HG03521 (cell line): ENCODE results near the gene ATG10.
"Not testable (repeated sequence)": the region's sequence is repeated elsewhere in the genome, so short reads cannot be mapped to it uniquely, and the experiment has no call there.

Experiments used
- ATAC-seq: cut with Tn5 transposase; IDR thresholded peaks from one replicate; pipeline ENCODE4 v1.9.1; 2021; ENCODE audit warnings: mild to moderate bottlenecking, moderate library complexity; ENCODE audit not compliant: unreplicated experiment

The ATG10 gene

GRCh38 chr5:82045554-82046275 lies 73.9 kb downstream of the ATG10 start:
- ATAC-seq, result no peak

DNA sequence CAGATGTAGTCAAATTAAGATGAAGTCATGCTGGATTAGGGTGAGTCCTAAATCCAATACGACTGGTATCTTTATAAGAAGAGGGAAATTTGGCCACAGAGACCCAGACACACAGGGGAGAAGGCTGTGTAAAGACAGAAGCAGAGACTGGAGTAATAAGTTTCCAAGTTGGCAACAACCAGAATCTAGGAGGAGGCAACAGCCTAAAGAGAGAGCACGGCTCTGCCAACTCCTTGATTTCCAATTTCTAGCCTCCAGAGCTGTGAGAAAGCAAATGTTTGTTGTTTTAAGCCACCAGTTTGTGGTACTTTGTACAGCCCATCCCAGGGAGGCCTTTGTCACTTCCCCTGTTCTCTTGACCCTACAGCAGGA lies 74.4 kb downstream of the ATG10 start:
- no peak for ATAC-seq

DNA sequence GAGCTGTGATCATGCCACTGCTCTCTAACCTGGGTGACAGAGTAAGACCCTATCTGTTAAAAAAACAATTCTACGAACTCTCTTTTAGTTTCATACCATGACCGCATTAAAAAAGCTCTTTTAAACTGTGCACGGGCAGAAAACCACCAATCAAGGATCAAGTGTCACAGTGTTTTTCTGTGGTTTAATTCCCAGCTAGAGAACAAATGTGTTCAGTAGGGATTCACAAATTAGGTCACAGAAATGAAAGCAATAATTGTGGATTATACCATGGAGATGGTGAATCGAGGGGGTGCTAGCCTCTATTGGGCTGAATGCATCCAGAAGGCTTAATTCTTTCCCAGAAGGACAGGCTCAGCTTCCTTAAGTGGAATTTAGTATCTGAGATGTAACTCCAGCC lies 79.1 kb downstream of the ATG10 start:
- ATAC-seq, result no peak

DNA sequence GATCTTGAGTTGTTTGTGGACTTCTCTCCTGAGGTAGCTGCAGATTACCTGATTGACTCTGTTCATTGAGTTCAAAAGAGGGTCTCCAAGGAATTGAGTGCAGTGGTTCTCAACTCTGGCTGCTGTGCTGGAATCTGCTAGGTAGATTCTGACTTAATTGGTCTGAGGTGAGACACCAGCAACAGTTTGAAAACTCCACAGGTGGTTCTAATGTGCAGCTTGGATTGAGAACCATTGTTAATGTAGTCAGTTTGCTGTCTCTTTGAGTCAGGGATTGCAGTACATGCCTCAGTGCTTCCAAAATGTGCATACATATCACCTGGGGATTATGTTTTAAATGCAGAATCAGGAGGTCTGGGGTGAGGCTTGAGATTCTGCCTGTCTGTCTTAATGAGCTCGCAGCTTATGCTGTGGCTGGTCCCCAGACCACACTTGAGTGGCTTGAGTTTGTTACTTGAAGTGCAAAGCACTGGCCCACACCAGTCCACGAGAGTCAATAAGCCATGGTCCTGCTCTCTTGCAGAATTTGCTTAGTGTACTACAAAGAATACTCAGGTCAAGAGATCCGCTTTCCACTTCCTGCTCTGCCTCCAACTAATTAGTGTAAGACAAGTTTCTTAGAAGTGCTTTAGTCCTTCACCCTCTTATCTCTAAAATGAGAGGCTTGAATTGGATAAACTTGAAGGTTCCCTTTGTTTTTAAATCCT lies 82.3 kb downstream of the ATG10 start:
- no peak for ATAC-seq

DNA sequence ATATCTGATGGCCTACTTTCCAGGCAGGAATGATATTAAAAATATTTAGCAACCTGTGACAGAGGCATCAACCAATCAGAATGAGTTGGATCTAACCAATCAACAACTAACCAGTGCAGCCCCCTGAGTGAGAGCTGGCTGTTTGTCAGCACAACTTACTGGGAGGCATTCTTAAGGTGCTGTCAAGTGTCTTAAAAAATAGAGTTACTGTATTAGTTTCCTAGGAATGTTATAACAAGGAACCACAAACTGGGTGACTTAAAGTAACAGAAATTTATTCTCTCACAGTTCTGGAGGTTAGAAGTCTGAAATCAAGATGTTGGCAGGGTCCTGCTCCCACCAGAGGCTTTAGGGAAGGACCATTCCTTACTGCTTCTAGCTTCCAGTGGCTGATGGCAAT lies 85.2 kb downstream of the ATG10 start:
- ATAC-seq, result no peak

DNA sequence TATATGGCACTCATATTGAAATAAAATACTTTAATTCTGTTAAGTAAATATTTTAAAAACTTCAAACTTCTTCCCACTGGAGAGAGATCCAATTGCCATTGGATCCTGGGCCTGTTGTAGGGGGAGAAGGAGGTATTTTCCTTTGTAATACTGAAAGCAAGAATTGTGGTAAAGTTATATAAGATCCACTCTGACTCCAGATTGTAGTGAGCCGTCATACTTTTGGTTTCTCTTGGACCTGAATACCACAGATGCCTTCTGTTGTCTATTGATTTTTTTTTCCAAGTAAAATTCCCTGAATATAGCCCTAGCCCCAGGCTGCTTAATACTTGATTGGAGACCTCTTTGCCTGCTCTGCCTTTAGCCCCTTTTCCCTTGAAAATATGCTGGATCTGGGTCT lies 86.9 kb downstream of the ATG10 start:
- peak; percentile 64 for ATAC-seq

DNA sequence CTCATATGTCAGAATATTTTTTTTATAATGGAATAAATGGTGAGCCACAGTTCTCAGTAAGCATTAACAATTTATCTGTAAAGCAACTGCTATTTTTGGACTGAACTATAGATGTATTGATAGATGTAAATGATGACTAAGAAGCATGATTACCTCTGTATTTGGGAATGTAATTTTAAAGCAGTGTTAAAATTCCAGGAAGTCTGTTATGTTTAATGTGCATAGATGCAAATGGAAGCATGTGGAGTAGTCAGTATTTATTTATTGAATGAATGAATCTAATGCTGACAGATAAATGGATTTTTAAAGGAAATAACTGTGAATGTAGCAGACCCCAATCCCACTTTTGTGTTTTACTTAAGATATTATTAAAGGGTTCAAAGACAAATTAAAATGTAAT lies 95.0 kb downstream of the ATG10 start:
- no peak for ATAC-seq

- not testable (repeated sequence) for ATAC-seq
Measured at GRCh38 chr5:82068042-82068441, 96.2 kb downstream of the ATG10 start.

DNA sequence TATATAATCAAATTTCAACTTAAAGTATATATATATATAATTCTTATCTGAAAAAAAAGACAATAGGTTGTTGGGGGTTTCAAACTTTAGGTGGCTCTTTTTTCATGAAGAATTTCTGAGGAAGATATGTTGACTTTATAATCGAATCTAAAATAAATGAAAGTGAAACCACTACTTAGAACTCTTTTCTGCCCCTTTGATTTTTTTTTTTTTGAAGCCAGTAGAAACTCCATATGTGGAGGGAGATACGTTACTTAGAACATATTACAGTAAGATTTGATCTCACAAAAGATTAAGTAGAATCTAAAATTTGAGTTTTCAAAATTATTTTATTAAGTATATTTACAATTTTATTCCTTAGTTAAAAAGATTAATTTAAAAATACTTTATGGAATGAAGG lies 96.9 kb downstream of the ATG10 start:
- ATAC-seq, result no peak

DNA sequence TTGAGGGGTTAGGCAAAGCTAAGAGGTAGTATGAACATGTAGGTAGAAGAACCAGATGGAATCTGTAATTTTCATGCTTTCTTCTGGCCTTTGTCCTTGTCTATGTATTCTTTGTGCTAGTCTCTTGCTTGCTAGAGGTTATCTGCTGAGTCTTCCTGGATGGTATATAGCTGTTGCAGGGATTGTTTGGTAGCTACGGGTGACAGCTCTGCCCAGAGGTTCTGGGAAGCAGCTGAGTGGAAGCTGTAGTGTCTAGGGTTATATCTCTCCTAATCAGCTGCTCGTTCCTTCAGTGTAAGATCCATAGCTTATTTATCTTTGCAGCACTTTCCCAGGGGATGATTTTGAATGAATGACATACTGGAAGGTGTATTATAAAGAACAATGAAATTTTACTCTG lies 100.3 kb downstream of the ATG10 start:
- ATAC-seq, result no peak

- no peak for ATAC-seq
Measured at GRCh38 chr5:82073179-82073578, 101.4 kb downstream of the ATG10 start.

DNA sequence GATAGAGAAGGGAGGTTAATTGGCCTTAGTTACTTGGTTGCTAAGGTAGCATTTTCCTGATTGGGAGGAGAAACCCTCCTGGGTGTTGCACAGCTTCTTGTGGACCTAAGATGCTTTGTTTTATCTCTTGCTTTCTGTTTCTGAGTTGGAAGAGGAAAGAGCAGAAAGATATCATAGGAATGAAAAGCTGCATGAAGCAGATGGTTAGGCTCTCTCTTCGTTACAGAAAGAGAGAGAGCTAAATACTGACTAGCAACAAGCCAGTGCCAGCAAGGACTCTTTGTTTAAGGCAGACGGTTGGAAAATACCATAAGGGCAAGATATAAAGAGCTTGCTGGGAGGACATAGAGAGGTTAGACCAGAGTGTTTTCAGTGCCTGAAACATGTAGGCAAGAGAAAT lies 103.1 kb downstream of the ATG10 start:
- no peak for ATAC-seq

DNA sequence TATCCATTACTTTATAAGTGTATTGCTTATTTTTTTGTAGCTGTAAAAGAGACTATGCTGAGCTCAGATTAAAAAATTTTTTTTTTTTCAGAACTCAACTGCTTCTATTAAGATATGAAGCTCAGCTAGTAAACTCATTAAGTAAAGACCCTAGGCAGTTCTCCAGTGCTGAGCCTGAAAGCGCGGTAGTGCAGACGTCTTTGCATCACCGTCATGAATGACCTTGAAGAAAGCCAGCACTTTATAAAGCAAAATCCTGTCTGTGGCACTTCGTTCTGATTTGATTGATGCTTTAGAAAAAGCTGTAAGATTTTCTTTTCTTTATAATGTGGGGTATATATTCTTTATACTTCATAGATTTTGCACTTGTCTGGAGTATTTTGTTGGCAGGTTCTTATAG lies 105.7 kb downstream of the ATG10 start:
- ATAC-seq, result no peak

- no peak for ATAC-seq
Measured at GRCh38 chr5:82091617-82092016, 119.8 kb downstream of the ATG10 start.

GRCh38 chr5:82095536-82095935 lies 123.7 kb downstream of the ATG10 start:
- no peak for ATAC-seq

- ATAC-seq, result no peak
Measured at GRCh38 chr5:82096249-82096648, 124.4 kb downstream of the ATG10 start.

DNA sequence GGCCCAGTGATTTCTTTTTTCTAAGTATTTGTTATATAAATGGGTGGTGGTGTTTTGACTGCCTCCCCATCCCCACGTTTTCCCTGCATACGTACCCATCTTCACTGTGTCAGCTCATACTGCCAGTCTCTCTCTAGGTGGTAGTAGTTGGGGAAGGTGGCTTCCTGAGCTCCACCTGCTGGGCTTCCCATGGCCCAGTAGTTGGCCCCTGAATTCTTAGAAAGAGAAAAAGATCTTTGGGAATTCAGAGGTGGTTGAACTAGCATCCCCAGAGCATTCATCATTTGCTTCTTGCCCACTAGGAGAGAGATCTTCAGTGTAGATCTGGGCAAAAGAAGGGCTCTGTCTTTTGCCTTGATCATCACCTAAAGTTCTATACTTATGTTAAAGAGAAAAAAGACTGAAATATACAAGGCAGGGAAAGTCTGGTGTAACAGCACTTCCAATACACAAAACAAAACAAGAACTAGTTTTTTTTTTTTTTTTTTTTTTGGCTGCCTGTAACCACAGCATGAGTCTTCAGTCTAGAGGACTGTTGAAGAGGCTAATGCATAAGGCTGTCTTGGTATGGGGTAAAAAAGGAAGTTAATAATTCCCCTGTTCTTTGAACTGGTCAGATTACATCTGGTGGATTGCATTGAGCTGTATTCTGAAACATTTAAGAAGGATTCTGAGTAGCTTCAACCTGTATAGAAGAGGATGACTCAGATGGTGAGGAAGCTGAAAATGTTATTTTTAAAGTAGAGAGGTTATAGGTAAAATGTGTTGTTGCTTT lies 128.7 kb downstream of the ATG10 start:
- ATAC-seq, result peak; percentile 91

GRCh38 chr5:82104872-82105271 lies 133.0 kb downstream of the ATG10 start:
- ATAC-seq, result no peak

GRCh38 chr5:82105457-82105856 lies 133.6 kb downstream of the ATG10 start:
- no peak for ATAC-seq

GRCh38 chr5:82106207-82106606 lies 134.4 kb downstream of the ATG10 start:
- no peak for ATAC-seq

DNA sequence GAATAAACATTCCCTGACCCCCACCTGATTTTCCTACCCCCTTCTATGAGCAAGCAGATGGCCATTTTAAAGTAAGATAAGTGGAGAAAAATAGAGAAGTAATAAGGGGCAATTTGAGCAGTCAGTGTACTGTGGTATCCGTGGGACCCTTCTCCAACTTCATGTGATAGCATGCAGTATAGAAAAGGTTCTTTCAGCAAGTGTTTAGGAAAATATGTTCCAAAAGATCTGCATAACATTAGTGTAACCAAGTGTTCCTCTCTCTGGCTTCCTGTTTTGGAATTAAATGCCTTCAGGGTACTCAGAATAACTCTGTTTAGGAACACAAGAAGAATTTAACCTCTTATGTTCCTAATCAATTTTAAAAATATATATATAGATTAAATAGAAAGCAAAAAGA lies 134.9 kb downstream of the ATG10 start:
- ATAC-seq, result no peak

DNA sequence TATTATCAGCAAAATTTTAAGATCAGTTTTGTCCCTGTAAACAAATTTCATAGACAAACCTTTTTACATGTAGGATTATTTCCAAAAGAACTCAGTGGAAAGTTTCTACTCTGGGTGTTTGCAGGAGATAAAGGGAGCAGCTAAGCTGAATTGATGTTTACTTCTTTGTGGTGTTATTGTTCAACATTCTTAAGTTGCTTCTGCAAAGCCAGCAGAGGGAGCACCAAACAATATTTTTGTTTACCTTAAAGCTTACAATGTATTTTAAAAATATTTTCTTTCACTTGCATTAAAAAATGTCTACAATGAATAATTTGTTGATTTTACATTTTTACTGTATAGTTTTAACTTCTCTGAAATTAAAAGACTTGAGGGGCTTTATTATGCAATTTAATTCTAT lies 135.4 kb downstream of the ATG10 start:
- ATAC-seq, result no peak
